Posterior cingulate gyrus (tissue), 11 donors: Measurements from ENCODE around the gene POP5.
"Not testable (repeated sequence)": the region's sequence is repeated elsewhere in the genome, so short reads cannot be mapped to it uniquely, and the experiment has no call there.

ENCODE experiments used
- DNase-seq, 10 donors: peaks; one replicate each; pipeline versions ENCODE4 v3.0.0 to v3.0.0-alpha.2; 2020 to 2021; ENCODE audit warnings: mixed read lengths in 3 of 10
- intact Hi-C: fragments of 100-400 bp; cut with DNase I; formaldehyde crosslinking; loops from one replicate; pipeline ENCODE4 v1.15.1; 2023

POP5 gene, protein sequence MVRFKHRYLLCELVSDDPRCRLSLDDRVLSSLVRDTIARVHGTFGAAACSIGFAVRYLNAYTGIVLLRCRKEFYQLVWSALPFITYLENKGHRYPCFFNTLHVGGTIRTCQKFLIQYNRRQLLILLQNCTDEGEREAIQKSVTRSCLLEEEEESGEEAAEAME

DNA sequence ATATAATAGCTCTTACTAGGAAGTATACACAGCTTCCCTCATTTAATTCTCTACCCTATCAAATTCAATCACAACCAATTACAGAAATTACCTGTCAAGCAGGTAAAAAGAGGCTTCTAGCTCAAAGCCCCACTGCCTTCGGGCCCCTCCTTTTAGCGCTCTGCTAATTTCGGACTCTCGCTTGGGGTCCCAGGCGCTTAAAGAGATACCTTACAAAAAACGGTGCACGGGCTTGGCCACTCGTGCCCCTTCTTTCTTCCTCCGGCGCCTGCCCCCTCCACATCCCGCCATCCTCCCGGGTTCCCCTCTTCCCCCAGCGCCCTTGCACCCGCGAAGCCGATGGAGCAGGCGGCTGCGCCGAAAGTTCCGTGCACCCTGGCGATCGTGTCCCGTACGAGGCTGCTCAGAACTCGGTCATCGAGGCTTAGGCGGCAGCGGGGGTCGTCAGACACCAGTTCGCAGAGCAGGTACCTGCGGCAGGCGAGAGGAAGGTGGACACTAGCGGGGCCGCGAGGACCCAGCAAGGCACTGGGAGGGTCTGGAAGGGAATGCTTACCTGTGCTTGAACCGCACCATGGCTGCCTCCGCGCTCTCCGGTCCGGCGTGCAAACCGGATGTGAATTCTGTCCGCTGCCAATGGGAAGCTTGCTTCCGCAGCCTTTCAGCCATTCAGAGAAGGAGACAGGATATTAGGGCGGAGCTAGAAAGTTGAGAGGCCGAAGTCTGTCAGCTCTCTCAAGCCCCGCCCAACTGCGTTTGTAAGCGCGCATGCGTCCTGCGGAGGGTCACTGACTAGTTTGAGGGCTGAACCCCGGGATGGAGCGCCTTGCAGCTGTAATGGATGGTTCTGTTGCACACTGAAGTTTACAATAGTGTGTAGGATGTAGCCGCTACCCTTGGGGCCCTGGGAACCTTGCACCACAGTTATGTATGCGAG, at the start of gene POP5:
POP5 (minus strand) TSS at position 616 of the 937 bp plus-strand sequence; CDS start at position 576, 40 bp downstream.
- intact Hi-C loops = no loop called here
- DNase-seq = peak; percentile 97 to 100 (median 98)

- peak in 5 of 10 donors; percentile 37 to 87 (median 78) for DNase-seq
- intact Hi-C loops = no loop called here
Measured at GRCh38 chr12:120630104-120630892, 49.1 kb upstream of the POP5 start.

DNA sequence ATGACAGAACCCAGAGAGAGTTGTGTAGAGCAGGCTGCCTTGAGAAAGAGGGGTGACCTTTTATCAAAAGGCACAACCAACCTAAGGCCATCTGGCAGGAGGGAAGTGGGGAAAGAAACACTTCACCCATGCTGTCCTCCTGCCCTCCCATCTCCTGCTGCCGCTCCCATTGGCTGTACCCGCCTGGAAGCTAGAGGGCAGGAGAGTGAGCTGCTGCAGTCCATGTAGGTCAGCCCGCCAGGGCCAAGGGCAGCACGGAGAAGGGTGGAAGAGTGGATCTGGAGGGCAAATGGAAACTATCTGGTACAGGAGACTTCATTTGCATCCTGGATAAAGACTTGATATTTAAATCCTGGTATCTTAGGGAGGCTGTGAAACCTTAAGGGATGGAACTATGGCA, 47.7 kb upstream of the POP5 start:
- peak in 1 of 10 donors; percentile 23 for DNase-seq
- intact Hi-C loops = no loop called here

GRCh38 chr12:120625557-120626419, 44.6 kb upstream of the POP5 start:
- intact Hi-C loops = no loop called here
- peak in 1 of 10 donors; percentile 35 for DNase-seq

- intact Hi-C loops = no loop called here
- peak in 1 of 10 donors; percentile 1 for DNase-seq
Measured at GRCh38 chr12:120620624-120621023, 39.4 kb upstream of the POP5 start.

DNA sequence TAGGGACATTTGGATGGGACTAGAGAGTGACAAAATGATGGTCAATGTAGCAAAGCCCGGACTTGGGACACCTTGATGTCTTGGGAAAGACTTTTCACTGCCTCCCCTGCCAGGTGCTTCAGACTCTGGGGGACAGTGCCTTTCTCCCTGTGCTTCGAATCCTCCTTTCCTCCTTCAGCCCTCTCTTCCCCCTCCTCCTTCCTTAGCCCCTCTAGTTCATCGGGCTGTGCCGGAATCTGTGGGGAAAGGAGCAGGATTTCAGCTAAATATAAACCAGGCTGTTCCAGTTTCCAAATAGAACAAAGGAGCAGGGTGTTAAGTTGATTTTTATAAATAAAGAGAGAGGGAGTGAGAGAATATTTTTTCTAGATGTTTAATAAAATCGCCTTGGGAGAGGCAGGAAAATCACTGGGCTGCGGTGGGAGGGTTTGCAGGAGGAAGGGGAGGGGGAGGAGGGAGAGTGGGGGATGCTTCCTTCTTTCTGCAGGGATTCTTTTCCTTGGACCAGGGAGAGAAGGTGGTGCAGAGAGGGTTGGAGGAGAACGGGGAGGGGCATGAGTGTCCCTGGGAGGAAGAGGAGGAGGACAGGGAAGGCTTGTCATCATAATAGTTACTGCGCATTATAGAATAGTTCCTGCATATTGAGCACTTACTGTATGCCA, 37.9 kb upstream of the POP5 start:
- intact Hi-C loops = no loop called here
- peak in 5 of 10 donors; percentile 32 to 86 (median 60) for DNase-seq

DNA sequence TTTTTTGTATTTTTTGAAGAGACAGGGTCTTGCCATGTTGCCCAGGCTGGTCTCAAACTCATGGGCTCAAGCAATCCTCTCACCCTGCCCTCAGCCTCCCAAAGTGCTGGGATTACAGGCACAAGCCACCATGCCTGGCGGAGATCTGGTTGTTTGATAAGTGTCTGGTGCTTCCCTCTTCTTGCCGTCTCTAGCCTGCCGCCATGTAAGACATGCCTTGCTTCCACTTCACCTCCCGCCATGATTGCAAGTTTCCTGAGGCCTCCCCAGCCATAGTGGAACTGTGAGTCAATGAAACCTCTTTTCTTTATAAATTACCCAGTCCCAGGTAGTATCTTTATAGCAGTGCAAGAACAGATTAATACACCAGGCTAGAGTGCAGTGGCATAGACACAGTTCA, 36.6 kb upstream of the POP5 start:
- intact Hi-C loops = not testable (repeated sequence)
- peak in 1 of 10 donors; percentile 16 for DNase-seq

- intact Hi-C loops, DNase-seq: not testable (repeated sequence)
Measured at GRCh38 chr12:120617193-120617592, 36.0 kb upstream of the POP5 start.

DNA sequence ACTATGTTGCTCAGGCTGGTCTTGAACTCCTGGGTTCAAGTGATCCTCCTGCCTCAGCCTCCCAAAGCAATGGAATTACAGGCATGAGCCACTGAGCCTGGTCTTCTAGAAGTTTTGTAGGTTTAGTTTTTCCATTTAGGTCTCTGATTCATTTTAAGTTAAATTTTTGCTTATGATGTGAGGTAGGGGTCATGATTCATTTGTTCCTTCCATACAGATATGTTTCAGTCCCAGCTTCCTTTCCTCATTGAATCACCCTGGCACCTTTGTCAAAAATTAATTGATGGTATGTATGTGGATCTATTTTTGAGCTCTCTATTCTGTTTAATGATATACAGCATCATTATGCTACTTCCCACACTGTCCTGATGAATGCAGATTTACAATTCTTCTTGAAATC, 33.6 kb upstream of the POP5 start:
- DNase-seq = no peak
- intact Hi-C loops = no loop called here

- intact Hi-C loops = not testable (repeated sequence)
Measured at GRCh38 chr12:120611534-120611933, 30.3 kb upstream of the POP5 start.

GRCh38 chr12:120610560-120610959, 29.4 kb upstream of the POP5 start:
- DNase-seq = peak in 1 of 10 donors; percentile 20
- intact Hi-C loops = no loop called here

More at GRCh38 chr12:120611534-120611933, 30.3 kb upstream of the POP5 start:
- DNase-seq = peak in 1 of 10 donors; percentile 49

DNA sequence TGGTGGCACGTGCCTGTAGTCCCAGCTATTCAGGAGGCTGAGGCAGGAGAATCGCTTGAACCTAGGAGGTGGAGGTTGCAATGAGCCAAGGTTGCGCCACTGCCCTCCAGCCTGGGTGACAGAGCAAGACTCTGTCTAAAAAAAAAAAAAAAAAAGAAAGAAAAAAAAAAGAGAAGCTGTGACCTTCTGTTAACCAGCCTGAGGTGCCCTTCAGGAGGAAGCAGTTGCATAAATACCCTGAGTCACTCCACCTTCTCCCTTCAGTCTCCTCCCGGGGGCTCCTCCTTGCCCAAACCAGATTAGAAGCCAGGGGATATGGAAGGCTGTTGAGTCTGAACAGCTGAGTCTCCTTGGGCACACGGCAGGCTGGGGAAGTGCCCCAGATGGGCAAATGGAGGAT, 21.2 kb upstream of the POP5 start:
- intact Hi-C loops = not testable (repeated sequence)
- peak in 1 of 10 donors; percentile 22 for DNase-seq

GRCh38 chr12:120599672-120600552, 18.7 kb upstream of the POP5 start:
- intact Hi-C loops = no loop called here
- peak in 1 of 10 donors; percentile 43 for DNase-seq

DNA sequence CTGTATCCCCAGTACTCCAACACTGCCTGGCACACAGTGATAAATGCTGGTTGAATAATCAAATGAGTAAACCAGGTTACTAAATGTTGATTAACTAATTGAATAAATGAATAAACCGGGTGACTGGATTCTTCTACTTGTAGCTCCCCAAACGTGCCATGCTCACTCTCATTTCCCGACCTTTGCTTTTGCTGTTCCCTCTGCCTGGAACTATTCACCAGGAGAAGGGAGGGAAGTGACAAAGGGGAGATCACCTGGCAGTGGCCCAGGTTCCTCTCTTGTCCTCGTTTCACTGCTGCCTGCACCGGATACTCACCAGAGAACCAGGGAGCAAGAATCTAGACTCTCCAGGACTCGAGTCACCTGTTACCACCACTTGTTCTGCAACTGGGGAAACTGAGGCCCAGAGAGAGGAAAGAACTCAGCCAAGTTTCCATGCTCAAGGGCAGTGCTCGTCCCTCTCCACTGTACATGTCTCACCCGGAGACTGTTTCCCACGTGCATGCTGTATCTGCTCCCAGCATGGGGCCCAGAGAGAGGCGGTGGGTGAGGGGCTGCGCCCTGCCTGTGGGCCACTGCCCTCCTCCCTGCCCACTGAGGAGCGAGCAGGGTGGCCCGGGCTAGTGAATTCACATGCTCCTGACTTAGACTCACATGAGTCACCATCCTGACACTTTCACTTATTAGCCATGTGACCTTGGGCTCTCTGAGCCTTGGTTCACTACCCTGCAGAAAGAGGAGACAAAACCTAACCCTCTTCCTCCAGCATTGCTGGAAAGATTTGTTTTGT, 17.7 kb upstream of the POP5 start:
- intact Hi-C loops = no loop called here
- DNase-seq = peak in 1 of 10 donors; percentile 75

DNA sequence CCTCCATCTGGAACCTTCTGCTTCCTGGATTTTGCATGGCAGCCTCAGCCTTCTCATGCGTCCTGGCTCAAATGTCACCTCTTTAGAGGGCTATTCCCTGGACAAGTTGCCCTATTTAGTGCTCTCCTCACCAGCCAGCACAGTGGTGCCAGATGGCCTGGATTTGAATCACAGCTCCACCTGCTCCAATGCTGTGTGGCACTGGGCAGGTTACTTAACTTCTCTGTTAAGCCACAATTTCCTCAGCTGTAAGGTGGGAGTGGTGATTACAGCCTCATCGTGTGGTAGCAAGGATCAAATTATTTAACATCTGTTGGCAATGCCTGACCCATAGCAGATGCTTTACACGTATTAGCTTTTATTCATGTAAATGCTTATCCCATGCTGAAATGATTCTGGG, 16.7 kb upstream of the POP5 start:
- intact Hi-C loops = no loop called here
- DNase-seq = peak in 1 of 10 donors; percentile 19

GRCh38 chr12:120596901-120597300, 15.7 kb upstream of the POP5 start:
- no peak for DNase-seq
- intact Hi-C loops = no loop called here
